T-cell (primary cell): Measurements from ENCODE around the gene THOC2. TPM values are rescaled to one million over a fixed set of nuclear protein-coding genes. Genes with fewer than 3 reads are reported as not detected.

Experiments
- ATAC-seq, 4 experiments: fragments of 200-7000 bp in 3 of 4; fragments of 150-1000 bp in 1 of 4; cut with Tn5 transposase; replicated peaks in 1 of 4; 1 replicate in 3 of 4; 2 replicates in 1 of 4; pipeline ENCODE4 v1.10.0; 2021; ENCODE audit warnings: moderate library complexity in 3 of 4, mild to moderate bottlenecking in 2 of 4, moderate number of reproducible peaks in 1 of 4
- CTCF ChIA-PET, 2 donors: fragments of 300-600 bp; sonication (Branson Sonifier 250); formaldehyde crosslinking; loops; one replicate each; lab custom pipeline; 2022; ENCODE audit warnings: antibody characterized with exemption in 2 of 2; lab: Charles Lee
- POLR2A ChIA-PET, 2 donors: fragments of 300-600 bp; sonication (Branson Sonifier 250); formaldehyde crosslinking; loops; one replicate each; lab custom pipeline; 2022; ENCODE audit warnings: antibody characterized with exemption in 2 of 2; lab: Charles Lee
- DNase-seq, 35 experiments: peaks; one replicate each; pipeline versions ENCODE4 v3.0.0 to v3.0.0-alpha.2; 2013 to 2023
- H3K27ac ChIP-seq: one replicate; pipeline ENCODE4 v1.5.1; 2013; ENCODE audit warnings: low read length
- H3K27me3 ChIP-seq, 2 experiments: replicated peaks in 1 of 2; 1 replicate in 1 of 2; 2 replicates in 1 of 2; pipeline versions ENCODE4 v1.6.1 to v1.7.0; 2013; ENCODE audit warnings: low read length in 1 of 2, mixed read lengths in 1 of 2; ENCODE audit not compliant: control insufficient read depth in 2 of 2, insufficient read depth in 2 of 2; ENCODE audit errors: extremely low read depth in 1 of 2
- H3K36me3 ChIP-seq, 2 donors: 1 replicate in 1 of 2; 2 replicates in 1 of 2; pipeline versions ENCODE4 v1.6.1 to v1.7.0; 2013; ENCODE audit warnings: low read length in 1 of 2; ENCODE audit not compliant: control insufficient read depth in 2 of 2, insufficient read depth in 1 of 2; ENCODE audit errors: extremely low read depth in 1 of 2
- H3K4me1 ChIP-seq, 2 experiments: 1 replicate in 1 of 2; 2 replicates in 1 of 2; pipeline versions ENCODE4 v1.6.1 to v1.7.0; 2013; ENCODE audit warnings: low read length in 2 of 2, mixed read lengths in 1 of 2; ENCODE audit not compliant: insufficient read depth in 2 of 2, control insufficient read depth in 1 of 2; ENCODE audit errors: extremely low read depth in 1 of 2
- H3K4me3 ChIP-seq, 2 donors: 1 replicate in 1 of 2; 2 replicates in 1 of 2; pipeline versions ENCODE4 v1.5.1 to v1.7.0; 2013; ENCODE audit warnings: mild to moderate bottlenecking in 2 of 2, low read length in 1 of 2, moderate library complexity in 1 of 2; ENCODE audit not compliant: control insufficient read depth in 1 of 2; ENCODE audit errors: extremely low read depth in 1 of 2
- H3K9me3 ChIP-seq: 2 replicates; pipeline ENCODE4 v1.7.0; 2013
- H3K27ac Mint-ChIP-seq, 2 donors: one replicate each; pipeline ENCODE4 v1.8.0; 2020 to 2021; ENCODE audit warnings: mild to moderate bottlenecking in 2 of 2, mixed read lengths in 2 of 2
- H3K27me3 Mint-ChIP-seq, 2 donors: one replicate each; pipeline ENCODE4 v1.8.0; 2021 to 2022; ENCODE audit warnings: mixed read lengths in 2 of 2
- H3K36me3 Mint-ChIP-seq: one replicate; pipeline ENCODE4 v1.8.0; 2021; ENCODE audit warnings: mixed read lengths
- H3K4me1 Mint-ChIP-seq, 3 donors: one replicate each; pipeline ENCODE4 v1.8.0; 2020 to 2022; ENCODE audit warnings: mixed read lengths in 3 of 3, mild to moderate bottlenecking in 1 of 3
- H3K4me3 Mint-ChIP-seq, 3 donors: one replicate each; pipeline ENCODE4 v1.8.0; 2020 to 2022; ENCODE audit warnings: mild to moderate bottlenecking in 3 of 3, mixed read lengths in 3 of 3, moderate library complexity in 3 of 3
- H3K9me3 Mint-ChIP-seq, 3 donors: one replicate each; pipeline ENCODE4 v1.8.0; 2020 to 2022; ENCODE audit warnings: mixed read lengths in 3 of 3
- WGBS: methylation state at CpG from one replicate; pipeline ENCODE4 v1.1.5; 2013; ENCODE audit warnings: missing lambda C conversion rate; ENCODE audit not compliant: insufficient coverage; 5-methylcytosine and 5-hydroxymethylcytosine counted together
- total RNA-seq, 35 experiments: library from RNA in 6 of 35; stranded (reverse) in 6 of 35; fragments of 120-200 nt in 1 of 35; gene quantifications; one replicate each; pipeline versions ENCODE4 v1.2.1 to v1.2.4 and lab custom pipeline; 2013 to 2026

Gene THOC2
- total RNA-seq, 5 donors from 2014 or later (not counting 1 experiment from before 2014, with no cell fraction given), result 75.7 to 102 (median 80.7) TPM

DNA sequence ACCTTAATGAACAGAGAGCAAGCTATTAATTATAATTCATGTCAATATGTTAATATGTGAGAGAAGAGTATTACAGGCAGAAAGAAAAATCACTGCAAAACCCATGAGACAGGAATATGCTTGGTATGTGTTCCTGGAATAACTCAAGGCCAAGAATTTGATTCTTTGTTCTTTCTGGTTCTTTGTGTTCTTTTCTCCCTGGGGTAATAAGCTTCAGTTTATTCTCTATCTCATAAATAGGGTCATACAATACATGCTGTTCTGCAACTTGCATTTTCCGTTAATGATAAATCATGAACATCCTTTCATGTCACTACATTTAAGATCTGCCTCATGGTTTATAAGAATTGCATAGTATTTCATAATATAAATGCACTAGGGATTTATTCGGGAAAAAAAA is 16.8 kb upstream of the THOC2 start:
- H3K4me3 Mint-ChIP-seq, result no peak overlapping the region
- H3K9me3 ChIP-seq, result no peaks in the 10 kb centered on the region
- no CpG with 5 or more reads among the region's 2 CpGs for WGBS
- no peak for ATAC-seq
- no peaks in the 10 kb centered on the region for H3K36me3 ChIP-seq
- no peaks in the 10 kb centered on the region for H3K9me3 Mint-ChIP-seq
- ChIA-PET CTCF (no interaction called here), POLR2A (no interaction called here)
- peaks cover 0 to 11% of the 10 kb centered on the region in 2 donors for H3K27me3 Mint-ChIP-seq
- no peaks in the 10 kb centered on the region for H3K4me1 Mint-ChIP-seq
- DNase-seq, result no peak
- H3K36me3 Mint-ChIP-seq, result no peaks in the 10 kb centered on the region
- H3K27me3 ChIP-seq, result no peaks in the 10 kb centered on the region
- H3K27ac ChIP-seq, result no peak overlapping the region
- H3K4me3 ChIP-seq, result no peak overlapping the region
- no peaks in the 10 kb centered on the region for H3K4me1 ChIP-seq
- no peak overlapping the region for H3K27ac Mint-ChIP-seq

DNA sequence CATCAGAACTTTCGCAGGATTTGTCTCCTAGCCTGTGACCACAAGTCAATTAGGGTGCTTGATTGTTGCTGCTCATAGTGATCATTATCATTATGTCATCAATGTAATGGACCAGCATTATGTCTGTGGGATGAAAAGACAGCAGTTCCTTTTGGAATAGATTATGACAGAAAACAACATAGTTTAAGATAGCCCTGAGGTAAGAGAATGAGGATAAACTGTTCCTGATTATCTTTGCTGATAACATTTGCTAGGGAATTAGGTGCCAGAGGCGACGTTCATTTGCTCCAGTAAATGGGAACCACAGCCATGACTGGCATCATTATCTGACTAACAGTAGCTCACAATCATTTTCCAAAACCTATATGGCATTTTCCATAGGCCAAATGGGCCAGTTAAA is 12.7 kb upstream of the THOC2 start:
- ChIA-PET CTCF (no interaction called here), POLR2A (interaction anchor here in 1 of 2 donors (0.5 kb wide), 1 partner anchor 427 kb away, joined by 3 read pairs; no protein-coding TSS in a partner anchor)
- H3K4me3 ChIP-seq, result no peak overlapping the region
- H3K9me3 Mint-ChIP-seq, result no peaks in the 10 kb centered on the region
- no peak overlapping the region for H3K27ac ChIP-seq
- H3K36me3 ChIP-seq, result no peaks in the 10 kb centered on the region
- DNase-seq, result no peak
- H3K4me1 ChIP-seq, result no peaks in the 10 kb centered on the region
- no peak overlapping the region for H3K4me3 Mint-ChIP-seq
- WGBS, result no CpG with 5 or more reads among the region's 3 CpGs
- H3K27me3 Mint-ChIP-seq, result peaks cover 0 to 3% of the 10 kb centered on the region in 2 donors
- no peaks in the 10 kb centered on the region for H3K9me3 ChIP-seq
- H3K4me1 Mint-ChIP-seq, result peaks cover 0 to 3% (median 2%) of the 10 kb centered on the region in 3 donors
- H3K27me3 ChIP-seq, result no peaks in the 10 kb centered on the region
- no peak for ATAC-seq
- H3K27ac Mint-ChIP-seq, result no peak overlapping the region
- H3K36me3 Mint-ChIP-seq, result no peaks in the 10 kb centered on the region

GRCh38 chrX:123743312-123743711 is 10.5 kb upstream of the THOC2 start:
- Mint-ChIP-seq H3K9me3 (no peaks in the 10 kb centered on the region), H3K27ac (no peak overlapping the region), H3K4me3 (no peak overlapping the region), H3K4me1 (peaks cover 0 to 3% (median 2%) of the 10 kb centered on the region in 3 donors), H3K27me3 (peaks cover 1 to 6% of the 10 kb centered on the region in 2 donors), H3K36me3 (no peaks in the 10 kb centered on the region)
- ChIA-PET POLR2A (no interaction called here), CTCF (no interaction called here)
- no CpG with 5 or more reads among the region's 1 CpG for WGBS
- H3K9me3 ChIP-seq, result no peaks in the 10 kb centered on the region
- DNase-seq (no peak), ATAC-seq (no peak)
- no peaks in the 10 kb centered on the region for H3K4me1 ChIP-seq
- no peaks in the 10 kb centered on the region for H3K27me3 ChIP-seq
- no peak overlapping the region for H3K4me3 ChIP-seq
- H3K36me3 ChIP-seq, result no peaks in the 10 kb centered on the region
- no peak overlapping the region for H3K27ac ChIP-seq

DNA sequence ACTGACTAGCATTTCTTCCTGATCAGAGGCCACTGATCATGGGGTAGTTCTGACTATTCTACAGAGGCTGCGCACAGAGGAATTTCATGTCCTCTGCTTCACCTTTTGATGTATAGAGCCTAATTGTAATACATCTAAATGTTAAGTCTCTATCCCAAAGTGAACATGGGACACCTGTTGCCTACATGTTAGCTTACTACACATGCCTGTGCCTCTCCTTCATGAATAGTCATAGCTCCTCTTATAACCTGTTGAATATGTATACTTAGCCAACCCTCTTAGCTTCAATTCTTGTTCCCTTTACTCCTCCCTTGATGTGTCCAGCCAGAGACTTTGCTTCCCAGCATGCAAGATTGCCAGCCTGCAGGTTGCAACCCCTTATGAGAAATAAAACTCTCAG is 9.6 kb upstream of the THOC2 start:
- CTCF ChIA-PET, result no interaction called here
- Mint-ChIP-seq H3K36me3 (no peaks in the 10 kb centered on the region), H3K4me1 (peaks cover 0 to 3% (median 2%) of the 10 kb centered on the region in 3 donors), H3K9me3 (no peaks in the 10 kb centered on the region), H3K27ac (no peak overlapping the region), H3K4me3 (no peak overlapping the region), H3K27me3 (peaks cover 1 to 8% of the 10 kb centered on the region in 2 donors)
- no peaks in the 10 kb centered on the region for H3K9me3 ChIP-seq
- no CpG with 5 or more reads among the region's 1 CpG for WGBS
- no peak for DNase-seq
- ATAC-seq, result no peak
- H3K27me3 ChIP-seq, result no peaks in the 10 kb centered on the region
- H3K4me3 ChIP-seq, result no peak overlapping the region
- POLR2A ChIA-PET, result interaction anchor here in 1 of 2 donors (0.7 kb wide), 1 partner anchor 65 kb away, joined by 5 read pairs; no protein-coding TSS in a partner anchor
- H3K4me1 ChIP-seq, result no peaks in the 10 kb centered on the region
- no peaks in the 10 kb centered on the region for H3K36me3 ChIP-seq
- no peak overlapping the region for H3K27ac ChIP-seq

- Mint-ChIP-seq H3K27ac (no peak overlapping the region), H3K9me3 (no peaks in the 10 kb centered on the region), H3K4me3 (no peak overlapping the region), H3K36me3 (no peaks in the 10 kb centered on the region), H3K4me1 (peaks cover 0 to 3% (median 2%) of the 10 kb centered on the region in 3 donors), H3K27me3 (peaks cover 1 to 4% of the 10 kb centered on the region in 2 donors)
- POLR2A ChIA-PET, result no interaction called here
- H3K9me3 ChIP-seq, result no peaks in the 10 kb centered on the region
- no peak overlapping the region for H3K27ac ChIP-seq
- no peaks in the 10 kb centered on the region for H3K4me1 ChIP-seq
- CTCF ChIA-PET, result no interaction called here
- DNase-seq, result no peak
- no peak for ATAC-seq
- H3K27me3 ChIP-seq, result no peaks in the 10 kb centered on the region
- no peaks in the 10 kb centered on the region for H3K36me3 ChIP-seq
- no peak overlapping the region for H3K4me3 ChIP-seq
- WGBS, result no CpG with 5 or more reads among the region's 3 CpGs
Observed at GRCh38 chrX:123740536-123740935, 7.7 kb upstream of the THOC2 start.

- no CpG with 5 or more reads among the region's 1 CpG for whole genome bisulfite sequencing
- Histone ChIP-seq H3K4me1 (no peaks in the 10 kb centered on the region), H3K27ac (no peak overlapping the region), H3K36me3 (no peaks in the 10 kb centered on the region), H3K9me3 (no peaks in the 10 kb centered on the region), H3K4me3 (no peak overlapping the region), H3K27me3 (no peaks in the 10 kb centered on the region)
- DNase-seq, result no peak
- CTCF ChIA-PET, result interaction anchor here in 1 of 2 donors (0.5 kb wide), 1 partner anchor 15 kb away, joined by 3 read pairs; no protein-coding TSS in a partner anchor
- H3K4me1 Mint-ChIP-seq, result peaks cover 0 to 3% (median 2%) of the 10 kb centered on the region in 3 donors
- ATAC-seq, result no peak
- H3K27ac Mint-ChIP-seq, result no peak overlapping the region
- POLR2A ChIA-PET, result no interaction called here
- H3K36me3 Mint-ChIP-seq, result no peaks in the 10 kb centered on the region
- peaks cover 1 to 4% of the 10 kb centered on the region in 2 donors for H3K27me3 Mint-ChIP-seq
- no peak overlapping the region for H3K4me3 Mint-ChIP-seq
- H3K9me3 Mint-ChIP-seq, result no peaks in the 10 kb centered on the region
Observed at GRCh38 chrX:123740006-123740405, 7.2 kb upstream of the THOC2 start.
